Gastroesophageal sphincter (tissue), 3 donors: ENCODE measurements around the gene C5.

ENCODE experiments used
- EP300 ChIP-seq: sonication (generic); formaldehyde crosslinking; IDR thresholded peaks from one replicate; pipeline ENCODE4 v1.6.1; 2017; ENCODE audit warnings: antibody characterized with exemption, mild to moderate bottlenecking
- POLR2A ChIP-seq, 2 donors: fragments of 450-650 bp; IDR thresholded peaks; one replicate each; pipeline ENCODE4 v1.6.1; 2017; ENCODE audit warnings: antibody characterized with exemption in 2 of 2, mild to moderate bottlenecking in 2 of 2, moderate library complexity in 1 of 2
- TF ChIP-seq, protein P1 (sequence below), 4 experiments: fragments of 200-600 bp in 2 of 4; fragments of 450-650 bp in 2 of 4; sonication (generic) in 1 of 4; IDR thresholded peaks; one replicate each; pipeline ENCODE4 v1.5.1; 2017 to 2019; ENCODE audit warnings: antibody characterized with exemption in 4 of 4, mild to moderate bottlenecking in 2 of 4, moderate library complexity in 2 of 4

DNA sequence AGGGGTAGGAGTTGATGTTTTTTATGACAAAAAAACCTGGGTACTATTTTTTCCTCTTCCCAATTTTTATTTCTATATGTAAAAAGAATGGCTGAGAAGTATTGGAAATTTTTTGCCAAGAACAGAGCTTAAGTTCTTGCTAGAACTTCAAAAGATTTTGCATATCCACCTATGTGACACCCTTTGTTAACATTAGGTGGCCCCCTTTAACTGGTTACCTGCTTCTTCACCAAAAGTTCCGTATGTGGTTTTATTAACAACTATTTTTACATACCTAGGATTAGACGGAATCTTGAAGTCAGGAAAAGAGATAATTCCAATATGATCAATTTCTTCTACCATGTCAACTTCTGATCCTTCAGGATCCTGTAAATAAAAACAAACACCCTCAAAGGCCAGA lies 15.5 kb downstream of the C5 start:
- TF ChIP-seq, protein P1, sequence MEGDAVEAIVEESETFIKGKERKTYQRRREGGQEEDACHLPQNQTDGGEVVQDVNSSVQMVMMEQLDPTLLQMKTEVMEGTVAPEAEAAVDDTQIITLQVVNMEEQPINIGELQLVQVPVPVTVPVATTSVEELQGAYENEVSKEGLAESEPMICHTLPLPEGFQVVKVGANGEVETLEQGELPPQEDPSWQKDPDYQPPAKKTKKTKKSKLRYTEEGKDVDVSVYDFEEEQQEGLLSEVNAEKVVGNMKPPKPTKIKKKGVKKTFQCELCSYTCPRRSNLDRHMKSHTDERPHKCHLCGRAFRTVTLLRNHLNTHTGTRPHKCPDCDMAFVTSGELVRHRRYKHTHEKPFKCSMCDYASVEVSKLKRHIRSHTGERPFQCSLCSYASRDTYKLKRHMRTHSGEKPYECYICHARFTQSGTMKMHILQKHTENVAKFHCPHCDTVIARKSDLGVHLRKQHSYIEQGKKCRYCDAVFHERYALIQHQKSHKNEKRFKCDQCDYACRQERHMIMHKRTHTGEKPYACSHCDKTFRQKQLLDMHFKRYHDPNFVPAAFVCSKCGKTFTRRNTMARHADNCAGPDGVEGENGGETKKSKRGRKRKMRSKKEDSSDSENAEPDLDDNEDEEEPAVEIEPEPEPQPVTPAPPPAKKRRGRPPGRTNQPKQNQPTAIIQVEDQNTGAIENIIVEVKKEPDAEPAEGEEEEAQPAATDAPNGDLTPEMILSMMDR (IDR thresholded peaks at IDR 0.05) = no peak
- TF ChIP-seq EP300 (no peak), POLR2A (IDR thresholded peaks at IDR 0.05) (no peak)
